B cell (primary cell): ENCODE measurements around the gene PRPSAP1. TPM values are rescaled to one million over a fixed set of nuclear protein-coding genes. Genes with fewer than 3 reads are reported as not detected.

Experiments used
- ATAC-seq: fragments of 200-7000 bp; cut with Tn5 transposase; one replicate; pipeline ENCODE4 v1.10.0; 2021; ENCODE audit warnings: low read depth, mild to moderate bottlenecking, moderate number of reproducible peaks, moderate library complexity
- CTCF ChIA-PET: fragments of 350-600 bp; sonication (Branson Sonifier 250); formaldehyde crosslinking; loops from one replicate; lab custom pipeline; 2021; ENCODE audit warnings: antibody characterized with exemption, inconsistent platforms; lab: Charles Lee
- POLR2A ChIA-PET: fragments of 350-600 bp; sonication (Branson Sonifier 250); formaldehyde crosslinking; loops from one replicate; lab custom pipeline; 2021; ENCODE audit warnings: antibody characterized with exemption; lab: Charles Lee
- DNase-seq: peaks from one replicate; pipeline ENCODE4 v3.0.0; 2013
- H2AFZ ChIP-seq: 2 replicates; pipeline ENCODE4 v1.6.1; 2012; ENCODE audit warnings: mild to moderate bottlenecking, low read depth, low read length; ENCODE audit not compliant: insufficient read depth, poor library complexity, severe bottlenecking
- H3K27ac ChIP-seq, 2 donors: 1 replicate in 1 of 2; 2 replicates in 1 of 2; pipeline ENCODE4 v1.5.1; 2012 to 2013; ENCODE audit warnings: low read length in 2 of 2, mild to moderate bottlenecking in 2 of 2, moderate library complexity in 1 of 2
- H3K27me3 ChIP-seq, 4 experiments: fragments of 200-600 bp in 1 of 4; sonication (generic) in 1 of 4; replicated peaks in 1 of 4; 1 replicate in 2 of 4; 2 replicates in 2 of 4; pipeline versions ENCODE4 v1.6.1 to v1.7.0; 2013 to 2016; ENCODE audit warnings: low read length in 3 of 4, mild to moderate bottlenecking in 2 of 4, mixed read lengths in 1 of 4, moderate library complexity in 1 of 4; ENCODE audit not compliant: insufficient read depth in 4 of 4, control insufficient read depth in 3 of 4; ENCODE audit errors: control extremely low read depth in 1 of 4
- H3K36me3 ChIP-seq, 2 experiments: replicated peaks in 1 of 2; 1 replicate in 1 of 2; 2 replicates in 1 of 2; pipeline versions ENCODE4 v1.6.1 to v1.7.1; 2013; ENCODE audit warnings: low read length in 1 of 2; ENCODE audit not compliant: insufficient read depth in 2 of 2, control insufficient read depth in 1 of 2; ENCODE audit errors: control extremely low read depth in 1 of 2, extremely low read depth in 1 of 2
- H3K4me1 ChIP-seq, 2 donors: fragments of 200-600 bp in 1 of 2; sonication (generic) in 1 of 2; 1 replicate in 1 of 2; 2 replicates in 1 of 2; pipeline versions ENCODE4 v1.5.1 to v1.6.1; 2013 to 2017; ENCODE audit warnings: low read length in 2 of 2; ENCODE audit not compliant: control insufficient read depth in 2 of 2, insufficient read depth in 2 of 2
- H3K4me2 ChIP-seq: replicated peaks from 2 replicates; pipeline ENCODE3; 2012; ENCODE audit warnings: mild to moderate bottlenecking, low read depth, low read length; ENCODE audit not compliant: poor library complexity, severe bottlenecking
- H3K4me3 ChIP-seq, 5 experiments: fragments of 200-600 bp in 1 of 5; sonication (generic) in 1 of 5; 1 replicate in 3 of 5; 2 replicates in 2 of 5; pipeline versions ENCODE4 v1.5.1 to v1.7.0; 2011 to 2016; ENCODE audit warnings: low read length in 4 of 5, mild to moderate bottlenecking in 4 of 5, low read depth in 2 of 5, control low read depth in 1 of 5, moderate library complexity in 1 of 5; ENCODE audit not compliant: insufficient read depth in 1 of 5; ENCODE audit errors: control extremely low read depth in 1 of 5, extremely low read depth in 1 of 5
- H3K79me2 ChIP-seq: fragments of 200-600 bp; sonication (generic); one replicate; pipeline ENCODE4 v1.6.0; 2016; ENCODE audit warnings: low read length; ENCODE audit not compliant: control insufficient read depth, insufficient read depth
- H3K9ac ChIP-seq: fragments of 200-600 bp; sonication (generic); 2 replicates; pipeline ENCODE4 v1.6.1; 2017; ENCODE audit warnings: mild to moderate bottlenecking, low read length, moderate library complexity
- H3K9me3 ChIP-seq, 3 donors: one replicate each; pipeline versions ENCODE4 v1.6.1 to v1.7.1; 2013; ENCODE audit warnings: low read length in 2 of 3; ENCODE audit not compliant: control insufficient read depth in 2 of 3, insufficient read depth in 1 of 3; ENCODE audit errors: control extremely low read depth in 1 of 3
- H4K20me1 ChIP-seq: 2 replicates; pipeline ENCODE4 v1.6.0; 2012; ENCODE audit warnings: mild to moderate bottlenecking, low read length; ENCODE audit not compliant: insufficient read depth, control insufficient read depth, poor library complexity, severe bottlenecking
- H3K27ac Mint-ChIP-seq: one replicate; pipeline ENCODE4 v1.8.0; 2021; ENCODE audit warnings: mixed read lengths
- H3K27me3 Mint-ChIP-seq: one replicate; pipeline ENCODE4 v1.8.0; 2021; ENCODE audit warnings: mixed read lengths
- H3K4me1 Mint-ChIP-seq: one replicate; pipeline ENCODE4 v1.8.0; 2021; ENCODE audit warnings: mixed read lengths
- H3K4me3 Mint-ChIP-seq: one replicate; pipeline ENCODE4 v1.8.0; 2021; ENCODE audit warnings: mixed read lengths
- H3K9me3 Mint-ChIP-seq: one replicate; pipeline ENCODE4 v1.8.0; 2022; ENCODE audit warnings: mixed read lengths; ENCODE audit not compliant: insufficient read depth
- CTCF ChIP-seq: fragments of 200-600 bp; IDR thresholded peaks from one replicate; pipeline ENCODE4 v1.8.0; 2022; ENCODE audit warnings: antibody characterized with exemption, mild to moderate bottlenecking
- EZH2 ChIP-seq: IDR thresholded peaks from 2 replicates; pipeline ENCODE4 v1.6.1; 2012; ENCODE audit warnings: borderline replicate concordance, low read depth, mild to moderate bottlenecking, moderate library complexity, low read length; ENCODE audit not compliant: insufficient read depth, poor library complexity, severe bottlenecking
- WGBS: methylation state at CpG from one replicate; pipeline ENCODE4 v1.1.5; 2013; ENCODE audit warnings: missing lambda C conversion rate; ENCODE audit not compliant: insufficient coverage; 5-methylcytosine and 5-hydroxymethylcytosine counted together
- intact Hi-C: fragments of 100-400 bp; cut with micrococcal nuclease; formaldehyde crosslinking; loops from one replicate; pipeline ENCODE4 v1.10.0; 2022
- polyA plus RNA-seq: library from polyadenylated mRNA; depleted of rRNA; stranded (reverse); fragments of >200 nt; gene quantifications from 2 replicates; pipeline ENCODE4 v1.2.3, GENCODE V29; 2012
- total RNA-seq, 2 donors: library from RNA; stranded (reverse); fragments of 120-200 nt in 1 of 2; gene quantifications; 1 replicate in 1 of 2; 2 replicates in 1 of 2; pipeline versions ENCODE4 v1.2.3 to v1.2.4, GENCODE V29; 2013 to 2022

PRPSAP1 gene
- total and polyA plus RNA-seq, 2 donors (not counting 1 experiment from before 2014, with no cell fraction given) = 45.5 to 61.4 TPM

- DNase-seq (no peak), ATAC-seq (no peak)
- H3K4me2 ChIP-seq = no peak overlapping the region
- H3K27ac ChIP-seq = no peak overlapping the region
- no peak overlapping the region for H3K9ac ChIP-seq
- Mint-ChIP-seq H3K27me3 (no peaks in the 10 kb centered on the region), H3K27ac (no peak overlapping the region), H3K4me1 (peaks cover 2% of the 10 kb centered on the region), H3K4me3 (no peak overlapping the region), H3K9me3 (no peaks in the 10 kb centered on the region)
- peaks cover 0 to 11% of the 10 kb centered on the region in 2 experiments for H3K36me3 ChIP-seq
- TF ChIP-seq CTCF (no peak), EZH2 (no peak)
- H2AFZ ChIP-seq = no peak overlapping the region
- no peaks in the 10 kb centered on the region for H3K4me1 ChIP-seq
- no peaks in the 10 kb centered on the region for H4K20me1 ChIP-seq
- no peak overlapping the region for H3K4me3 ChIP-seq
- H3K27me3 ChIP-seq = no peaks in the 10 kb centered on the region
- WGBS = 98% methylated on average over 6 of the region's 11 CpGs
- CTCF ChIA-PET = interaction anchor here (0.9 to 1.2 kb wide), 2 partner anchors 30 to 64 kb away, joined by 3 read pairs; no protein-coding TSS in a partner anchor
- intact Hi-C loops = no loop called here
- POLR2A ChIA-PET = no interaction called here
- H3K9me3 ChIP-seq = no peaks in the 10 kb centered on the region
- H3K79me2 ChIP-seq = peaks cover 16% of the 10 kb centered on the region
Observed at GRCh38 chr17:76333673-76334505, 19.8 kb downstream of the PRPSAP1 start.

- ChIA-PET POLR2A (no interaction called here), CTCF (interaction anchor here (2.6 kb wide), 1 partner anchor 67 kb away, joined by 10 read pairs; no protein-coding TSS in a partner anchor)
- no peak overlapping the region for H3K27ac Mint-ChIP-seq
- Histone ChIP-seq H3K36me3 (peaks cover 2 to 21% of the 10 kb centered on the region in 2 experiments), H3K79me2 (peaks cover 12% of the 10 kb centered on the region), H4K20me1 (no peaks in the 10 kb centered on the region), H3K27me3 (no peaks in the 10 kb centered on the region), H3K9me3 (no peaks in the 10 kb centered on the region), H2AFZ (no peak overlapping the region), H3K4me2 (no peak overlapping the region), H3K4me1 (no peaks in the 10 kb centered on the region), H3K4me3 (no peak overlapping the region), H3K27ac (no peak overlapping the region), H3K9ac (no peak overlapping the region)
- no peak for ATAC-seq
- WGBS = no CpG with 5 or more reads among the region's 2 CpGs
- no peak overlapping the region for H3K4me3 Mint-ChIP-seq
- no peaks in the 10 kb centered on the region for H3K27me3 Mint-ChIP-seq
- no peak for DNase-seq
- no peak for TF ChIP-seq CTCF
- intact Hi-C loops = no loop called here
- no peaks in the 10 kb centered on the region for H3K4me1 Mint-ChIP-seq
- no peaks in the 10 kb centered on the region for H3K9me3 Mint-ChIP-seq
Observed at GRCh38 chr17:76331083-76331482, 22.6 kb downstream of the PRPSAP1 start.
